ENCODE data around the gene KIAA0513.

The KIAA0513 gene

GRCh38 chr16:85046931-85047866 is 19.6 kb downstream of the KIAA0513 start:
- no peak for TF ChIP-seq CTCF (IDR thresholded peaks at IDR 0.05; ENCODE audit: low read depth, low read length)
- DNase-seq (ENCODE audit: extremely low read depth, low read depth) = no peak

GRCh38 chr16:85047867-85048455 is 20.4 kb downstream of the KIAA0513 start:
- DNase-seq (ENCODE audit: extremely low read depth, low read depth) = no peak
- TF ChIP-seq CTCF (IDR thresholded peaks at IDR 0.05; ENCODE audit: low read depth, low read length) = no peak

GRCh38 chr16:85048921-85049562 is 21.4 kb downstream of the KIAA0513 start:
- TF ChIP-seq CTCF (IDR thresholded peaks at IDR 0.05; ENCODE audit: low read depth, low read length) = no peak
- DNase-seq (ENCODE audit: extremely low read depth, low read depth) = no peak

- DNase-seq (ENCODE audit: extremely low read depth, low read depth) = no peak
- TF ChIP-seq CTCF (IDR thresholded peaks at IDR 0.05; ENCODE audit: low read depth, low read length) = no peak
Measured at GRCh38 chr16:85049706-85050305, 22.2 kb downstream of the KIAA0513 start.

GRCh38 chr16:85051067-85051581 is 23.5 kb downstream of the KIAA0513 start:
- DNase-seq (ENCODE audit: extremely low read depth, low read depth) = no peak
- TF ChIP-seq CTCF (IDR thresholded peaks at IDR 0.05; ENCODE audit: low read depth, low read length) = no peak

GRCh38 chr16:85051683-85052082 is 24.1 kb downstream of the KIAA0513 start:
- TF ChIP-seq CTCF (IDR thresholded peaks at IDR 0.05; ENCODE audit: low read depth, low read length) = no peak
- no peak for DNase-seq (ENCODE audit: extremely low read depth, low read depth)

Measured in AG09319 (cell line).